HG02763 (cell line): ENCODE results near the gene LTC4S.

Experiments
- ATAC-seq: cut with Tn5 transposase; IDR thresholded peaks from one replicate; pipeline ENCODE4 v1.9.1; 2021; ENCODE audit warnings: mild to moderate bottlenecking, moderate library complexity; ENCODE audit not compliant: unreplicated experiment

LTC4S gene

GRCh38 chr5:179840321-179840720 is 46.5 kb downstream of the LTC4S start:
- ATAC-seq, result no peak

DNA sequence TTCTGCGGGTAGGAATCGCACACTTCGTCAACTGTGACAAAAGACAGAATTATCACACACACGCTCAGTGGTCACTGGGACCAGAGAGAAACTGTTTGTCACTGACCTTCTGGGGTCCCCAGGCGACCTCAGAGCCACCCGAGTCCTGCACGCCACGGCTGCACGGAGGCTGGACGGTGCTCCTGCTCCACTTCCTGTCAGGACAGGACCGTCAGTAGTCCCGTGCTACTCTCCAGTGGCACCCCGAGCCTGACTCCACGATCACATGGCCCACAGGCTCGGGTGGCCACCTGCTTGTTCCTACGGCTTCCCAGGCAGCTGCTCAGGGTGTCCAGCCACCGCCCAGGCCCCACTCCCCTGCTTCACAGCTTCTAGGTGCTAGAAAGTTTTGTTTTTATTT is 47.0 kb downstream of the LTC4S start:
- ATAC-seq, result no peak

- ATAC-seq, result no peak
Observed at GRCh38 chr5:179841621-179842020, 47.8 kb downstream of the LTC4S start.
